NCI-H1092 treated with DMSO at 0.1 percent for 48 hours (cell line): Measurements from ENCODE around the gene CAPS.
A peak's percentile ranks its signal among the peaks of the same experiment; 100 is the strongest.
"Not testable (repeated sequence)": the region's sequence is repeated elsewhere in the genome, so short reads cannot be mapped to it uniquely, and the experiment has no call there.

Experiments used
- DNase-seq: peaks from one replicate; lab custom pipeline; 2025; lab: John Stamatoyannopoulos, UW

Gene CAPS

GRCh38 chr19:5913739-5914357 is at the start of gene CAPS:
Gene CAPS, plus strand, starts transcription at chr19:5914254. Its CDS starts 153 bp downstream, at chr19:5914407.
- no peak for DNase-seq

- DNase-seq: no peak
Measured at GRCh38 chr19:5864725-5865486, 49.1 kb upstream of the CAPS start.

- DNase-seq: no peak
Measured at GRCh38 chr19:5865772-5866171, 48.3 kb upstream of the CAPS start.

GRCh38 chr19:5867201-5868136 is 46.6 kb upstream of the CAPS start:
- DNase-seq: no peak

GRCh38 chr19:5870986-5871394 is 43.1 kb upstream of the CAPS start:
- DNase-seq: no peak

- DNase-seq: no peak
Measured at GRCh38 chr19:5873617-5874199, 40.3 kb upstream of the CAPS start.

GRCh38 chr19:5874496-5874895 is 39.6 kb upstream of the CAPS start:
- not testable (repeated sequence) for DNase-seq

- no peak for DNase-seq
Measured at GRCh38 chr19:5877427-5877826, 36.6 kb upstream of the CAPS start.

GRCh38 chr19:5877882-5878281 is 36.2 kb upstream of the CAPS start:
- no peak for DNase-seq

GRCh38 chr19:5880196-5880595 is 33.9 kb upstream of the CAPS start:
- no peak for DNase-seq

- no peak for DNase-seq
Measured at GRCh38 chr19:5880604-5881078, 33.4 kb upstream of the CAPS start.

GRCh38 chr19:5881543-5882299 is 32.3 kb upstream of the CAPS start:
- DNase-seq: no peak

GRCh38 chr19:5882421-5882968 is 31.6 kb upstream of the CAPS start:
- DNase-seq: no peak

- DNase-seq: peak; percentile 32
Measured at GRCh38 chr19:5883157-5883873, 30.7 kb upstream of the CAPS start.

- DNase-seq: not testable (repeated sequence)
Measured at GRCh38 chr19:5884065-5884811, 29.8 kb upstream of the CAPS start.

GRCh38 chr19:5889288-5889971 is 24.6 kb upstream of the CAPS start:
- DNase-seq: no peak

GRCh38 chr19:5890099-5890498 is 24.0 kb upstream of the CAPS start:
- DNase-seq: no peak

- DNase-seq: no peak
Measured at GRCh38 chr19:5891572-5891937, 22.5 kb upstream of the CAPS start.
